ENCODE measurements around the gene PIP4K2A. TPM values are rescaled to one million over a fixed set of nuclear protein-coding genes. Genes with fewer than 3 reads are reported as not detected.

Gene PIP4K2A
- total RNA-seq, 4 donors from 2014 or later, result 7.4 to 60.3 (median 9.9) TPM

DNA sequence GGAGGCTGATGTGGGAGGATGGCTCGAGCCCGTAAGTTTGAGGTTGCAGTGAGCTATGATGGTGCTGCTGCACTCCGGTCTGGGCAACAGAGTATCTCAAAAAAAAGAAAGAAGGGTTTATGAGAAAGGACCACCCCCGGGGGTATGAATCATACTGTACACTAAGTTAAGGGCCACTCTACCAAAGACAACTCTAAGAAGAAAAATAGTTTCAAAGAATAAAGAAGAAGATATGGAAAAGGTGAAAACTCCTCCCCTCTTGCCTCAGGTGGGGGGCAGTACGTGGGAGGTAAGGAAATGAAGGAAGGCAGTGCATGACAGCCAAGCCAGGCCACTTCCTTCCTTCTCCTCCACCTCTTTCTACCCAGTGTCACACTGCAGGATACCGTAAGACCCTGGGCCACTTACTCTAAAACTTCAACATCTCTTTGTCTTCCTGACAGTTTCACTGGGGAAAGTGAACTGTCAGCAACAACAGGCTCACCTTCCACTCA, 61.3 kb downstream of the PIP4K2A start:
- H3K27ac ChIP-seq, result no peak overlapping the region
- no peak overlapping the region for H3K4me3 ChIP-seq
- DNase-seq (ENCODE audit: low spot score in 2 of 2), result no peak
- no peaks in the 10 kb centered on the region for H3K27me3 ChIP-seq
- H3K9me3 ChIP-seq, result no peaks in the 10 kb centered on the region
- H3K4me1 ChIP-seq, result peaks cover 24% of the 10 kb centered on the region
- TF ChIP-seq POLR2A (IDR thresholded peaks at IDR 0.05) (no peak), EP300 (IDR thresholded peaks at IDR 0.05) (no peak), POLR2AphosphoS5 (IDR thresholded peaks at IDR 0.05) (no peak)
- H3K36me3 ChIP-seq, result no peaks in the 10 kb centered on the region
- 85% methylated on average over 6 of the region's 6 CpGs for WGBS

DNA sequence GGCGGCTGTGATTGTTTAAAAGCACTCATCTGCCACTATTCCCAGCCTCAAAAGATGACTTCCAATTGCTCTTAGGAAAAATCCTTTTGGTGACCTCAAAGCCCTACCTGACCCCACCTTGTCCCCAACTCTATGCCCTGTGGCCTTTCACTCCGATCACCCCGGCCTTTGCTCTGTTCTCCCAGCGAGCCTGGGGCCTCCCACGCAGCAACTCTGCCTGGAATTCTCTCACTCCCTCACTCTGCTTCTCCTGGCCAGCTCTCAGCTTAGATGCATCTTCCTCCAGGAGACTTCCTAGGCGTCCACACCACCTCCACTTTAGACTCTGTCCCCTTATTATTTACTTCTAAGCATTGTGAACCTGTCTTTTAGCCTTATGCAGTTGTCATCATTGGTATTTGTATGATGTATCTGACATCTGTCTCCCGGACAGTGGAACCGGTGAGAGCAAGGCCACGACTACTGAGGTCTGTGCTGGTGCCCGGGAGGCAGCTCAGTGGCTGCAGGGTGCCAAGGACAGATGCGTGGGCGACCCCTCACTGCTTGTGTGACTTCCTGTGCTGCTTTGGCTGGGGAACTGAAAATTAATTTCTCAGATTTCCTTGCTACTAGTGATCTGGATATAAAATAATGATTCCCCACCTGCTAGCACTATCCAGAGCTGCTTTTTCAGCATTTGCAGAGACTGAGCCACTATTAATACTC, 63.0 kb downstream of the PIP4K2A start:
- peaks cover 32% of the 10 kb centered on the region for H3K4me1 ChIP-seq
- DNase-seq (ENCODE audit: low spot score in 2 of 2), result no peak
- H3K36me3 ChIP-seq, result no peaks in the 10 kb centered on the region
- H3K4me3 ChIP-seq, result no peak overlapping the region
- no peak overlapping the region for H3K27ac ChIP-seq
- TF ChIP-seq POLR2AphosphoS5 (IDR thresholded peaks at IDR 0.05), result no peak
- TF ChIP-seq, protein P1, sequence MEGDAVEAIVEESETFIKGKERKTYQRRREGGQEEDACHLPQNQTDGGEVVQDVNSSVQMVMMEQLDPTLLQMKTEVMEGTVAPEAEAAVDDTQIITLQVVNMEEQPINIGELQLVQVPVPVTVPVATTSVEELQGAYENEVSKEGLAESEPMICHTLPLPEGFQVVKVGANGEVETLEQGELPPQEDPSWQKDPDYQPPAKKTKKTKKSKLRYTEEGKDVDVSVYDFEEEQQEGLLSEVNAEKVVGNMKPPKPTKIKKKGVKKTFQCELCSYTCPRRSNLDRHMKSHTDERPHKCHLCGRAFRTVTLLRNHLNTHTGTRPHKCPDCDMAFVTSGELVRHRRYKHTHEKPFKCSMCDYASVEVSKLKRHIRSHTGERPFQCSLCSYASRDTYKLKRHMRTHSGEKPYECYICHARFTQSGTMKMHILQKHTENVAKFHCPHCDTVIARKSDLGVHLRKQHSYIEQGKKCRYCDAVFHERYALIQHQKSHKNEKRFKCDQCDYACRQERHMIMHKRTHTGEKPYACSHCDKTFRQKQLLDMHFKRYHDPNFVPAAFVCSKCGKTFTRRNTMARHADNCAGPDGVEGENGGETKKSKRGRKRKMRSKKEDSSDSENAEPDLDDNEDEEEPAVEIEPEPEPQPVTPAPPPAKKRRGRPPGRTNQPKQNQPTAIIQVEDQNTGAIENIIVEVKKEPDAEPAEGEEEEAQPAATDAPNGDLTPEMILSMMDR (IDR thresholded peaks at IDR 0.05), result no peak
- TF ChIP-seq EP300 (IDR thresholded peaks at IDR 0.05), result no peak
- no peak for TF ChIP-seq POLR2A (IDR thresholded peaks at IDR 0.05)
- H3K27me3 ChIP-seq, result no peaks in the 10 kb centered on the region
- H3K9me3 ChIP-seq, result no peaks in the 10 kb centered on the region
- 82% methylated on average over 12 of the region's 12 CpGs for whole genome bisulfite sequencing

DNA sequence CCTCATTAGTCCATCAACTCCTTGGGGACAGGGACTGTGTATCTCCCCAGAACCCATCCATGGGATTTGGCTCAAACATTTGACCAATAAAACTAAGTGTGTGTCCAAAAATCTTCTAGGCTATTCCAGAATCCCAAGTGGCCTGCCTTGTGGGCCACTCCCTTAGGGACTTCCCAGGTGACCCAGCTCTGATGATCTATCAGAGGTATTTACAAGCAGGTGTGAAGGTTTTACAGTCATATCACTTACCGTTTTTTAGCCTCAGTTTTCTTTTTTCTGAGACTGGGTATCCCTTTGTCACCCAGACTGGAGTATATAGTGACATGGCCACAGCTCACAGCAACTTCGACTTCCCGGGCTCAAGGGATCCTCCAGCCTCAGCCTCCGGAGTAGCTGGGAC, 64.4 kb downstream of the PIP4K2A start:
- Histone ChIP-seq H3K27me3 (no peaks in the 10 kb centered on the region), H3K9me3 (no peaks in the 10 kb centered on the region), H3K27ac (no peak overlapping the region), H3K36me3 (no peaks in the 10 kb centered on the region), H3K4me1 (peaks cover 32% of the 10 kb centered on the region), H3K4me3 (no peak overlapping the region)
- TF ChIP-seq POLR2AphosphoS5 (IDR thresholded peaks at IDR 0.05), result no peak
- no peak for TF ChIP-seq POLR2A (IDR thresholded peaks at IDR 0.05)
- TF ChIP-seq, protein P1 (IDR thresholded peaks at IDR 0.05), result no peak
- no peak for TF ChIP-seq EP300 (IDR thresholded peaks at IDR 0.05)
- 92% methylated on average over 4 of the region's 4 CpGs for WGBS
- no peak for DNase-seq (ENCODE audit: low spot score in 2 of 2)

DNA sequence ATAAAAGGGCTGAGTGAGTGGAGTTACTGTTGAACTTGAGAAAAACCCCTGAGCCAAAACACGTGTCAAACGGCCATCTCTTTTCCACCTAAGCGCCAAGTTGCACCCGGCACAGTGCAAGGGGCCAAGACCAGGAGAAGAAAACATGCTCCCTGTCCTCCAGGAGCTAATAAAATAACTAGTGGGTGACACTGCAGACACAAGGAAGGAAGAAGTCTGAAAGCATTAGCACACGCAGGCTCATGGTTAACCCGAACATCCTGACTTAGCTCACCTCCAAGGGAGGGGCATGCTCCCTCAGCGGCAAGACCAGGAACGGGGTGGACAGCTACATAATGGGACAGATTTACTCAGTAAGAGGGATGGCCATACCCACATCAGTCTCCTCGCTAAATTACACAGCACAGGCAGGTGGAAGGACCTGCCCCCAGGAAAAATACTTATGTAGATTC, 65.0 kb downstream of the PIP4K2A start:
- Histone ChIP-seq H3K36me3 (no peaks in the 10 kb centered on the region), H3K9me3 (no peaks in the 10 kb centered on the region), H3K27ac (no peak overlapping the region), H3K27me3 (no peaks in the 10 kb centered on the region), H3K4me1 (peaks cover 32% of the 10 kb centered on the region), H3K4me3 (no peak overlapping the region)
- WGBS, result 64% methylated on average over 9 of the region's 9 CpGs
- no peak for DNase-seq (ENCODE audit: low spot score in 2 of 2)
- TF ChIP-seq POLR2A (IDR thresholded peaks at IDR 0.05), result no peak
- TF ChIP-seq POLR2AphosphoS5 (IDR thresholded peaks at IDR 0.05), result no peak
- TF ChIP-seq EP300 (IDR thresholded peaks at IDR 0.05), result no peak
- TF ChIP-seq, protein P1 (IDR thresholded peaks at IDR 0.05), result no peak

DNA sequence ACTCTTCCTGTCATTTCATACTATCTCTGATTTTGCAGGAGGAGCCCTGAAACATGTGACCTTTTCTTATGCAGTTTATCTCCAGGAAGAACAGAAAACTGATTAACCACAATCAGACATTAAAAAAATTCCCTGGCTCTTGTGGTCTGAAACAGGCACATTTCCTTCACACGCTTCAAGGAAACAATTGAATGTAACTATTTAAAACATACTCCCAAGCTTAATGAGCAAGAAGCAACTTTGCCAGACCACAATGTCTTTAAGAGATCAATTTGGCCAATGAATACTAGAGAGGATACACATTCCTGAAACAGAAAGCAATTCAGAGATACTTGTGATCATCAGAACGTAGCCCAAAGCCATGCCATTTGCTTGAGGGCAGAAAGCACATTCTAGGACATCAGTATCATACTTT, 65.8 kb downstream of the PIP4K2A start:
- no peak overlapping the region for H3K27ac ChIP-seq
- TF ChIP-seq EP300 (IDR thresholded peaks at IDR 0.05) (no peak), POLR2A (IDR thresholded peaks at IDR 0.05) (no peak), POLR2AphosphoS5 (IDR thresholded peaks at IDR 0.05) (no peak)
- TF ChIP-seq, protein P1 (IDR thresholded peaks at IDR 0.05), result no peak
- H3K4me1 ChIP-seq, result peaks cover 32% of the 10 kb centered on the region
- H3K4me3 ChIP-seq, result no peak overlapping the region
- H3K27me3 ChIP-seq, result no peaks in the 10 kb centered on the region
- 17% methylated on average over 2 of the region's 2 CpGs for WGBS
- H3K36me3 ChIP-seq, result no peaks in the 10 kb centered on the region
- DNase-seq (ENCODE audit: low spot score in 2 of 2), result no peak
- H3K9me3 ChIP-seq, result no peaks in the 10 kb centered on the region

Measured in suprapubic skin (tissue), 4 donors.